COR-L47 (cell line): ENCODE data around the gene MUC20.
"Not testable (repeated sequence)": the region's sequence is repeated elsewhere in the genome, so short reads cannot be mapped to it uniquely, and the experiment has no call there.

Source experiments
- DNase-seq: peaks from one replicate; lab custom pipeline; 2025; lab: John Stamatoyannopoulos, UW

Gene MUC20

DNA sequence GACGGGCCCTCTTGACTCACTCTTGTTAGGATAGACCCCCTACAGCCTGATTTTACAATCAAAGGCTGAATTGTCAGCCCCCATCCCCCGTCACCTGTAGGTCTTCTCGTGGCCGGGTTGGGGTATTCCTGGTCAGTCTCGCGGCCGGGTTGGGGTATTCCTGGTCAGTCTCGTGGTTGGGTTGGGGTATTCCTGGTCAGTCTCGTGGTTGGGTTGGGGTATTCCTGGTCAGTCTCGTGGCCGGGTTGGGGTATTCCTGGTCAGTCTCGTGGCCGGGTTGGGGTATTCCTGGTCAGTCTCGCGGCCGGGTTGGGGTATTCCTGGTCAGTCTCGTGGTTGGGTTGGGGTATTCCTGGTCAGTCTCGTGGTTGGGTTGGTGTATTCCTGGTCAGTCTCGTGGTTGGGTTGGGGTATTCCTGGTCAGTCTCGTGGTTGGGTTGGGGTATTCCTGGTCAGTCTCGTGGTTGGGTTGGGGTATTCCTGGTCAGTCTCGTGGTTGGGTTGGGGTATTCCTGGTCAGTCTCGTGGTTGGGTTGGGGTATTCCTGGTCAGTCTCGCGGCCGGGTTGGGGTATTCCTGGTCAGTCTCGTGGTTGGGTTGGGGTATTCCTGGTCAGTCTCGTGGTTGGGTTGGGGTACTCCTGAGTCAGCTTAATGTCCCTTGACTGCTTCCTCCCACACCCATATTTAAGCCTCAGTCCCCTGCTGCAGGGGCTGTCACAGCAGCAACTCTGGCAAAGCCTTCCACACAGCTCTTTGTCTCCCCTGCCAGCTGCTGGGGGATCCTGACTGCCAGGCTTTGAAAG is 50.3 kb downstream of the MUC20 start:
- DNase-seq, result not testable (repeated sequence)

DNA sequence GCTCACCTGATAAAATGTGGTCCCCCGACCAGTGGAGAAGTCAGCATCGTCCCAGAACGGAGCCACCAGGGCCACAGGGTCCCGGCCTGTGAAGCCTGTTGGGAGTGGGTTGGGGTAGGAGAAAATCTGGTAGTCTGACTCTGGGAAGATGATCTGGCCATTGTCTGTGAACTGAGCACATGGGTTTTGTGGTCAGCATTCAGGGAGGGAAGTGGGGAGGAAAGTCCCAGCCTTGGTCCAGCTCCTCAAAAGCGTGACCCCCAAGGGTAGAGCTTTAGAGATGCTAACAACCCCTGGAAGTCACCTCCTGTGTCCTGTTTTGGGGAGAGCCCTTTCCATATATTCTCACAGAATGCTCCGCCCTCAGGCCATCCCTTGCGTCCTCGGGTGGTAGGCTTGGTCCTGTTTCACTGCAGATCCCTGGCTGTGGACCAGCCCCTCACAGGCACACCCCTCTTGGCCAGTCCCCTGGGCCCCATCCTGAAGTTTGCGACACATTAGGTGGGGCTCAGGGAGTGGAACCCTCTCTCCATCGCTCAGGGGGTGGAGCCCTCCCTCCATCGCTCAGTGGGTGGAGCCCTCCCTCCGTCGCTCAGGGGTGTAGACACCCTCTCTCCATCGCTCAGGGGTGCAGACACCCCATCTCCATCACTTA is 51.0 kb downstream of the MUC20 start:
- no peak for DNase-seq

DNA sequence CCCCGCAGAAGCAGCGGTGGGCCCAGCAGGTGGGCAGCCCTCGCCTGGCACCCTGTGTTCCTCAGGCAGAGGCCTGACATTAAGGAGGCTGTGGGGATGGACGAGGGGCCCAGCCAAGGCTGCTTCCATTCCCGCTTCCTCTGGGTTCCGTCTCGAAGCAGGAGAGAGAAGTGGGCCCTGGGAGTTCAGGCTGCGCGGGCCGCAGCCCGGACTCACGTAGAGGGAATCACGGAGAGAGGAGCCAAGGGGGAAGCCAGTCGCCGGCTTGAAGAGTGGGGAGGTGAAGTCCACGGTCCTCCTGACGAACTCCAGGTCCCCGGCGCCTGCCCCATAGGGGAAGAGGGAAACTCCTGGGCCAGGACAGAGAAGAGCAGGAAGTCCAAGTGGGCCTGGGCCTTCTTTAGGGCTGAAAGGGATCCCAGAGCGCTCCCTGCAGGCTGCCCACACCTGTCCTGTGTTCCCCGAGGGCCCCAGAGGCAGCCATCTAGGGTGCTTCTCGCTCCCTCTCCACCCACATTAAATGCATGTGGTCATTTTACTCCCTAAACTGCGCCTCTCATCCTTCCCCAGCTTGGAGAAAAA is 53.3 kb downstream of the MUC20 start:
- DNase-seq, result no peak

DNA sequence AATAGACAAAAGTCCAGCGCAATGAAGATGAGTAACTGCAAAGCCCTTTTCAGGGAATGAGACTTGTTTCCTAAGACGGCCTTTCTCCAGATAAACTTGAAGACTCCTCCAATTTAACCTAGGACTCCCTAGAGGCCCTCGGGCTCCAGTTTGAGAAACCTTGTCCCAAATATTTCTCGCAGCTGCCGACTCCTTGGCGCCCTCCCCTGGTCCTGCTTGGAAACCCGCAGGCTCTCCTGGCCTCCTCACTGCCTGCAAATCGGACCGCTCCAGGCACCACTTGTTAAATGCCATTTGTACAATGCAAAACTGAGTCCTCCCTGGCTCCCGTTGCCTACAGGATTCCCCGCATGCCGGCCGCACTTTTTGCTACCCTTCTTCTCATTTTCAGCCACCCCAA is 54.1 kb downstream of the MUC20 start:
- peak; percentile 54 for DNase-seq

- DNase-seq, result no peak
Measured at GRCh38 chr3:195777975-195778374, 57.2 kb downstream of the MUC20 start.

DNA sequence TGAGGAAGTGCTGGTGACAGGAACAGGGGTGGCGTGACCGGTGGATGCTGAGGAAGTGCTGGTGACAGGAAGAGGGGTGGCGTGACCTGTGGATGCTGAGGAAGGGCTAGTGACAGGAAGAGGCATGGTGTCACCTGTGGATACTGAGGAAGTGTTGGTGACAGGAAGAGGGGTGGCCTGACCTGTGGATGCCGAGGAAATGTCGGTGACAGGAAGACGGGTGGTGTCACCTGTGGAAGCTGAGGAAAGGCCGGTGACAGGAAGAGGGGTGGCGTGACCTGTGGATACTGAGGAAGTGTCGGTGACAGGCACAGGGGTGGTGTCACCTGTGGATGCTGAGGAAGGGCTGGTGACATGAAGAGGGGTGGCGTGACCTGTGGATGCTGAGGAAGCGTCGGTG is 60.5 kb downstream of the MUC20 start:
- DNase-seq, result not testable (repeated sequence)
